ENCODE data around the gene ZMPSTE24. TPM values are rescaled to one million over a fixed set of nuclear protein-coding genes. Genes with fewer than 3 reads are reported as not detected.

Gene ZMPSTE24
- total RNA-seq, 1 donor from 2014 or later: 37.4 TPM

DNA sequence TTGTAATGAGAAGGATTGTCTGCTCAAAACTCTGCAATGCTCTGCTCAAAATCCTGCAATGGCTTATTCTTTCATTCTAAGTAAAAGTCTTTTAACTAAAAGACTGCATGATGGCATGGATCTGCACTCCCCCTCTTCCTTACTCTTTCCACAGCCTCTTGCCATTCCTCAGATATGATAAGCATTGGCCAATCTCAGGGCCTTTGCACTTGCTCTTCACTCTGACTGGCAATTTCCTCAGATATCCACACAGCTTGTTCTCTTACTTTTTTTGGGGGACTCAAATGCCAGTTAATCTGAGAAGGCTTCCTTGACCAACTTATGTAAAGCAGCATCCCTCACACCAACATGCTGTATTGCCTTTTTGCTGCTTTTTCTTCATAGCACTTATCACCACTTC, 2.8 kb upstream of the ZMPSTE24 start:
- no peak for ATAC-seq
- intact Hi-C loops (cut with DNase I): loop anchor here (5.0 to 10.0 kb wide), 2 partner anchors 93 to 210 kb away; partner anchors contain the start of genes CAP1 and RLF
- DNase-seq (ENCODE audit: missing footprints): no peak

DNA sequence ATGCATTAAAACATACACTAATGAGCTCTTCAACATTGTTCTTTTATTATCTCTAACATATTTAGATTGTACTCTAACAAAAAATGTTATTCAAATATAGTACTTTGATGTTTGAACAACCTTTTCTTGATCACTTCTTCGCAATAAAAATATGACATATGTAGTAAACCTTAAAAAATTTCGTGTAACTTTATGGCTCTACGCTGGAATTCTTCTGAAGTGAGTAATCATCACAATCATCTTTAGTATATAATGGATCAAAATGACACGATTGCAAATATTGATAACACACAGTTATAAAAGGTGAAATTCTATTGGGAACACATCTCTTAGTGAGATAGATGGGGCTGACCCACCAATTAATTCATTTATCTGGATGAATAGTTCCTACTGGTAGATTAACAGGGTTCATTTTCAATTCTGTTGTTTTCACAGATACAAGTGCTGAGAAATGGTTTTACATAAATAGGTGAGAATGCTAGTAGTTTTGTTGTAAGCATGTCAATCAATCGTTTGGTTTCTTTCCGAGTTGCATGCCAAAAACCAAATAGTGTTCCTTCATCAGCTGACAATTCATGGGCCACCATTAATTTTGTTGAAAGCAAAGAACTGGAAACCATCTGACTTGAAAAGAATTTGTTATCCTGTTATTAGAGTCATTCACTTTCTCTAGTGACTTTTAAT, 1.5 kb upstream of the ZMPSTE24 start:
- ATAC-seq: no peak
- intact Hi-C loops (cut with DNase I): loop anchor here (5.0 to 10.0 kb wide), 2 partner anchors 94 to 212 kb away; partner anchors contain the start of genes CAP1 and RLF
- no peak for DNase-seq (ENCODE audit: missing footprints)

DNA sequence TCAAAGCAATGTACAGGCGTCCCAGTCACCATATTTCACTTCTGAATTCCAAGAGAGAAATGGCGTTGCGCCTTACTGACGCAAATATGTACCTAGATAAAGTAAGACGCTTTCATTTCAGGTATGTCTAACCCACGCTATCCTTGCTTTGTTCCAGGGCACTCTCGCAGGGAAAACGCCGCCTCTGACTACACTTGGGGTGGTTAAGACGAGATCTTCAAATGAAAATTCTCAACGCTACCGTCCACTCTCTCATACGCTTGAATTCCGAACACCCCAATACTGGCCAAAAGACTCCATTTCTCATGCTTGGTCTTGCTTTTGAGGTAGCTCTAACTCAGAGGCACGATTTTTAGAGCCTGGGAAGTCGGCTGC, 736 bp upstream of the ZMPSTE24 start:
- no peak for DNase-seq (ENCODE audit: missing footprints)
- intact Hi-C loops (cut with DNase I): loop anchor here (5.0 to 10.0 kb wide), 2 partner anchors 95 to 212 kb away; partner anchors contain the start of genes CAP1 and RLF

DNA sequence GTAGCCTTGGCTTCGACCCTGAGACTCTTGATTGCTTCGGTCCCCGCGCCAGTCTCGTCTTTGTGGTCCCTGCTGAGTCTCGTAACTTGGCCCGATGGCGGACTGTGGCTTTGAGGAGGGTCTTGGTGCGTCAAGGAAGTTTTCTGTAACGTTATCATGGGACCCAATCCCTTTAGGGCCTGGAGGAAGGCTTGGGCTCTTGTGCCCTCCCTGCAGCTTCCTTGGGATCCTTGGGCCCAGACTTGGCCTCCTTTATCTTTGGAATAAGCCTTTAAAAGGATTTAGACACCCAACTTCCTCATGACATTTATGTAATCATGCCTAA, 371 bp downstream of the ZMPSTE24 start:
- intact Hi-C loops (cut with DNase I): loop anchor here (5.0 to 10.0 kb wide), 2 partner anchors 96 to 214 kb away; partner anchors contain the start of genes CAP1 and RLF
- DNase-seq (ENCODE audit: missing footprints): no peak
- ATAC-seq: no peak

More for the DNA sequence above, 736 bp upstream of the ZMPSTE24 start:
- peak; percentile 6 for ATAC-seq

DNA sequence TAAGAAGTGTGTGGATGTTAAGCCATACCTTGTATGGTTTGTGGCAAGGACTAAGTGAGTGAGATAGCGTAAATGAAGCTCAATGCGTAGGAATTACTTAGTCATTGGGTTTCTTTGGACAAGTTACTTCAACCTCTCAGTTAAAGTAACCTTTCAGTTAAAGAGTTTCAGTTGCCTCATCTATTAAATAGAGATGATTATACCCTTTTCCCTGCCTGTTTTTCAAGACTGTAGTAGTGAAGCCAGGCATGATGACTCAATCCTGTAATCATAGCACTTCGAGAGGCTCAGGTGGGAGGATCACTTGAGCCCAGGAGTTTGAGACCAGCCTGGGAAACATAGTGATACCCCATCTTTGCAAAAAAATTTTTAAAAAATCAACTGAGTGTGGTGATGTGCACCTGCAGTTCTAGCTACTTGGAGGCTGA, 6.3 kb downstream of the ZMPSTE24 start:
- DNase-seq (ENCODE audit: missing footprints) (no peak), ATAC-seq (no peak)
- intact Hi-C loops (cut with DNase I): no loop called here

DNA sequence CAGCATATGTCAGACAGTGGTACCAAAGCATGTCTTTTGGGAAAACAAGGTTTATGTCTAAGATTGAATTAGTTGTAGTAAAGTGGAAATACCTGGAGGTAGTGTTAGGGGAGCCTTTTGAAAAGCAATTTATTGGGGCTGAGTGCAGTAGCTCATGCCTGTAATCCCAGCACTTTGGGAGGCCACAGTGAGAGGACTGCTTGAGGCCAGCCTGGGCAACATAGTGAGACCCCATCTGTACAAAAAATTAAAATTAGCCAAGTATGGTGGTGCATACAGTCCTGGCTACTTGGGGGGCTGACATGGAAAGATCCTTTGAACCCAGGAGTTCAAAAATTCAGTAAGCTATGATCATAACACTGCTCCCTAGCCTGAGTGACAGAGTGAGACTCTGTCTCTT, 7.3 kb downstream of the ZMPSTE24 start:
- DNase-seq (ENCODE audit: missing footprints) (no peak), ATAC-seq (no peak)
- intact Hi-C loops (cut with DNase I): no loop called here

DNA sequence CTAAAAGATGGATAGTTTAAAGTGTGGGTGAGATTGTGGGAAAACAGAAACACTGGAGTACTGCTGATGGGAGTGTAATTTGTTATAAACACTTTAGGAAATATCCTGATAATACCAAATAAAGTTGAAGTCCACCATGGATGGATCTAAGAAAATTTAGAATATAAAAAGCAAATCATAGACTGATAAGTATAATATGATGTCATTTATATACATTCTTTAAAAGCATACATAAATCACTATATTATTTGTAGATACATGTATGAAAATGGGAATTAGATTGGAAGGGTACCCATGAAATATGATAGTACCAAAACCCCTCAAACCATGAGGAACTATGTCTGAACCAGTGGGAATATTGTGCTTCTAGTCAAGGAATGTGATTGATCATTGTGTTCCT, 7.9 kb downstream of the ZMPSTE24 start:
- ATAC-seq (no peak), DNase-seq (ENCODE audit: missing footprints) (no peak)
- intact Hi-C loops (cut with DNase I): no loop called here

DNA sequence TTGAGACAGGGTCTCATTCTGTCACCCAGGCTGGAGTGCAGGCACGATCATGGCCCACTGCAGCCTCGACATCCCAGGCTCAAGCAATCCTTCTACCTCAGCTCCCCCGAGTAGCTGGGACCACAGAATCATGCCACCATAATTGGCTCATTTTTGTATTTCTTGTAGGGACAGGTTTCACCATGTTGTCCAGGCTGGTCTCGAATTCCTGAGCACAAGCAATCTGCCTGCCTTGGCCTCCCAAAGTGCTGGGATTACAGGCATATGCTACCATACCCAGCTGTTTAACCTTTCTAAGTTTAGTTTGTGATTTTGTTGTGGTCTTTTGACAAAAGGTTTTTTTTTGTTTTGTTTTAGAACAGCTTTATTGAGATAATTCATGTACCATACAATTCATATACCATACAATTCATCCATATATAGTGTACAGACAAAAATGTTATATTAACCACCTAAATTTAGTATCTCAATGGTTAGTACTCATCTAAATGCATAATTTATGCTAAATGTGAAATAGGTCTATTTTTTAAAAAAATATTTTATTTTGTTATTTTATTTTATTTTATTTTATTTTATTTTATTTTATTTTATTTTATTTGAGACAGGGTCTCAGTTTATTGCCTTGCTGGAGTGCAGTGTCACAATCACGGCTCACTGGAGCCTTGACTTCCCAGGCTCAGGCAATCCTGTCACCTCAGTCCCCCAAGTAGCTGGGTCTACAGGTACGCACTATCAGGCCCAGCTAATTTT, 8.9 kb downstream of the ZMPSTE24 start:
- ATAC-seq: no peak
- no peak for DNase-seq (ENCODE audit: missing footprints)
- intact Hi-C loops (cut with DNase I): no loop called here

DNA sequence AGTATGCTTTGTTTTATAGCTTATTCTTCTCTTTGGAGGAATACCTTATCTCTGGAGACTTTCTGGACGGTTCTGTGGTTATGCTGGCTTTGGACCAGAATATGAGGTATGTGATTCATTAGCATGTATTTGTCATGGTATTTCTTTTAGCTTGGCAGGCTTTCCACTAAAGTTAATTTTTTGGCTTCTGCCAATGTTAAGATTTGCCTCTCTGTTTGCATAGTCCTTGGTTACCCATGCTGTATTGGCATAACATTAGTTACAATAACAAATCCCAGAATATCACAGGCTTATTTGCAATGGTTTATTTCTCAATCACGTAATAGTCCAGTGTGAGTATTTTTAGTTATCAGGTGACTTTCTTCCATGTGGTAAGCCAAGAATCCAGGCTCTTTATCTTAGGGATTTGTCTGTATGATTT, 9.7 kb downstream of the ZMPSTE24 start:
- DNase-seq (ENCODE audit: missing footprints): no peak
- intact Hi-C loops (cut with DNase I): no loop called here

DNA sequence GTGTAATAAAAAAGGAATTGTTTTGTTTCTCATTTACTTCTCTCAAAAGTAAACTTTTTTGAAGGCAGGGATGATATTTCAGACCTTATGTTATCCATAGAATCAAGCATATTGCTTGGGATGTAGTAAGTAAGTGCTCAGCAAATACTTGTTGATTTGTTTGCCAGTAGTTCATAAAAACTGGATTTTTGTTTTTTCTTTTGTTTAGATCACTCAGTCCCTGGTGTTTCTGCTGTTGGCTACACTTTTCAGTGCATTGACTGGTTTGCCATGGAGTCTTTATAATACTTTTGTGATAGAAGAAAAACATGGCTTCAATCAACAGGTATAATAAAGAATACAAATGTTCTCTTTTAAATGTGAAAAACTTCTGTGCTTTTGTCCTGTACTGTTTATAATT, 10.2 kb downstream of the ZMPSTE24 start:
- no peak for ATAC-seq
- intact Hi-C loops (cut with DNase I): no loop called here
- DNase-seq (ENCODE audit: missing footprints): no peak

More for the DNA sequence above, 9.7 kb downstream of the ZMPSTE24 start:
- peak; percentile 89 for ATAC-seq

DNA sequence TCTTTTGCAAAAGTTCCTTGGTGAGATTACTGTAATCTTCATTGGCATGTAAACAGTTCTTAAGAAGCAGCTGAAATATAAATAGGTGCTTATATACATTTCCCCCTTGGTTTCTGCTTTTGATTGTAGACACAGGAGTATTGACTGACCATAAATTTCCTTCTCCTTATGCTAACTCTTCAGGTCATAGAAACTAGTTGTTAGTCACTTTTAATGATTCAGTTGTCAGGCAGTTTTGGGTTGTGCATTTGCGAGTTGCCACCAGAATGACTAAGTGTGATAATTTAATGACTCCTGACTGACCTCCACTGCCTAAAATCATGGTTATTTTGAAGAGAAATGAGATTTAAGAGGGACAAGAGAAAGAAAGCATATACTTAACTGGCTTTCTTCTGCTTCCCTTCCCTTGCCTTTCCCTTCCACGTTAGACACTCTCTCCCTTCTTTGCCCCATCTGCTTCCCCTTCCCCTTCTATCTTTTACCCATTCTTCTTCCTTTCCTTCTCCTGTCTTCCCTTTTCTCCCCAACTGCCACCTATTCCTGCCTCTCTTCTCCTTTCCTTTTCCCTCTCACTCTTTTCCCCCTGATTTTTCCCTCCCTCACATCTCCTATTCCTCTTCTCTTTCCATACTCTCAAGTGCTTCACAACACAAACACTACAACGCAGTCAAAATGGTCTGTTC, 12.3 kb downstream of the ZMPSTE24 start:
- intact Hi-C loops (cut with DNase I): no loop called here
- DNase-seq (ENCODE audit: missing footprints) (no peak), ATAC-seq (no peak)

DNA sequence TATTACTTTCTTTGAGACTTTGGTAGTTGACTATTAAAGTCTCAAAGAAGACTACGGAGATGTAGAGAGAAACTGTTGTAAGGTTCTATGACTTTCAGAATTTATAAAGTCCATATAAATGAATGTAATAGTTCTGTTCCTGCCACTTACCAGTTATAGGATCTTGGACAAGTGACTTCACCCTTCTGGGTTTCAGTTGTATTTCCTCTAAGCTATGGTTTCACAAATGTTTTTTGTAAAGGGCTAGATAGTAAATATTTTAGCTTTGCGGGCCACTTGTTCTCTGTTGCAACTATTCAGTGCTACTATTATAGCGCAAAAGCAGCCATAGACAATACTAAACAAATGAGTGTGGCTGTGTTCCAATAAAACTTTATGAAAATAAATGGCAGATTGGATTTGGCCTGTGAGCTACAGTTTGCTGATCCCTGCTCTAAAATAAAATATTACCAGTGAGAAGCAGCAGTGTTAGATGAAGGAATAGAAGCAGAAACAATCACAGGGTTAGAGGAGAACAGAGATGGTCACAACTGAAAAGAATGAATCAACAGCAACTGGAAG, 14.7 kb downstream of the ZMPSTE24 start:
- no peak for ATAC-seq
- DNase-seq (ENCODE audit: missing footprints): no peak
- intact Hi-C loops (cut with DNase I): no loop called here

DNA sequence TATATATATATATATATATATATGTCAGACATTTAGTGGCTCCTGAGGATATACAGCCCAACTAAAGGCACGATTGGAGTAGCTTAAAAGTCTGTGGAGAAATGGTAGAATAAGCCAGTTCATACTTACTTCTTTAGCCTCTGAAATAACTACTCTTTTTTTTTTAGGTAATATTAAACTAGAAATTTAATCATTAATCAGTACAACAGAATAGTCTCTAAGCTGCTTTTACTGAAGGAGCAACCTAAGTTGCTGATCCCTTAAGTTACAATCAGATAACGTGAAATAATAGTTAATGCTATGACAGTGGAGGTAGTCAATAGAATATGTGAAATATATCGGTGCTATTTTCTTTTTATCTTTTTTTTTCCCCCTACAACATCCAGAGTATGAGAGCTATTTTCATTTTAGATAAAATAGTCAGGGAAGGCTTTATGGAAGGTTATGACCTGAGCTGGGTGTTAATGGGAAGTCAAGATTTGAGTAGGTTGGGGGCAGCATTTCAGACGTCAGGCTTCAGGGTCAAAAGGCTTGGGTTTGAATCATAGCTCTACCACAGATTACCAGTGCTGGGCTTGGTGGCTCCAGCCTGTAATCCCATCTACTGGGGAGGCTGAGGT, 15.6 kb downstream of the ZMPSTE24 start:
- DNase-seq (ENCODE audit: missing footprints): no peak
- ATAC-seq: no peak
- intact Hi-C loops (cut with DNase I): no loop called here

DNA sequence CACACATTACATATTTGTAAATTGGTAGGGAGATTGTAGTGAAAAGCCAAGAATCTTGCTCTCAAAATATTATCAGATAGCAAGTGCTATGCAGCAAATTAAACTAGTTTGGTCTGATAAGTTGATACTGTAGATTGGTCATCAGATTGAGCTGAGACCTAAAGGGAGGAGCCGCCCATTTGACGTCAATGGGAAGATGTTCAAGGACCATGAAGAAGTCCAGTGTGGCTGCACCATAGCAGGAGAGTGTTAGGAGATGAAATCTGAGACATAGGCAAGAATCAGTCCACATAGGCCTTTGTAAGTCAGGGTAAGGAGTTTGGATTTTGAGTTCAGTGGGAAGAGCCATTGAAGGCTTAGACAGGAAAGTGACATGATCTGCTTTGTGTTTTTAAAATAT, 16.3 kb downstream of the ZMPSTE24 start:
- DNase-seq (ENCODE audit: missing footprints) (no peak), ATAC-seq (no peak)
- intact Hi-C loops (cut with DNase I): no loop called here

DNA sequence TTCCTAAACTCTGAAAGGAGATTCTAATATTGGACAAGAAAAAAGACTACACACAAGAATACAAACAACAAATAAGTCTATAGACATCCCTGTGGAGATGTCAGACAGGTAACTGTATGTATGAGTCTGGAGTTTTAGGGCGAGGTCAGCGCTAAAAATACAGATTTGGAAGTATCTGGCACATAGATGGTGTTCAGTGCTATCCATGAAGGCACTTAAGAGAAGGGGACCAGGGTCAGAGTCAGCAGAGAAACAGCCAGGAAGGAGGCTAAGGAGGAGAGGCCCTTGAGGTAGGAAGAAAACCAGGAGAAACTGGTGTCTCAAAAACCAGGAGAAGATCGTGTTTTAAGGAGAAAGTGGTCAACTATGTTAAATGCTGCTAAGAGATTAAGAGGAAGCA, 18.1 kb downstream of the ZMPSTE24 start:
- intact Hi-C loops (cut with DNase I): no loop called here
- DNase-seq (ENCODE audit: missing footprints) (no peak), ATAC-seq (no peak)

DNA sequence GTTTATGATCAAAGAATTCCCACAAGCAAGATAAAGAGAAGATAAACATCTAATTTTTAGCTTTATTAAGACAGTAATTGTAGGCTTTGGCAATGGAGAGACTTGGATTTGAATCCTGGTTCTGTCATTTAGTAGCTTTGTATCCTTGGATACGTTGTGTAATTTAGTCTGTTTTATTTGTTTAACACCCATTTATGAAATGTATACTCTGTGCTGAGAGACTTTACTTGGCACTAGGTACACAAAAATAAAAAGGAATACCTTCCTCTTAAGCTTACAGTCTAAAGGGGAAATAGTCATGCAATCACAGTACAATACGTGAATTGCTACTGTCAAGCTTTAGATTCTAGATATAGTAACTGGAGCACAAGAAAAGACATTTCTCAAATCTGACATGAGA, 23.8 kb downstream of the ZMPSTE24 start:
- intact Hi-C loops (cut with DNase I): no loop called here
- no peak for ATAC-seq
- no peak for DNase-seq (ENCODE audit: missing footprints)

DNA sequence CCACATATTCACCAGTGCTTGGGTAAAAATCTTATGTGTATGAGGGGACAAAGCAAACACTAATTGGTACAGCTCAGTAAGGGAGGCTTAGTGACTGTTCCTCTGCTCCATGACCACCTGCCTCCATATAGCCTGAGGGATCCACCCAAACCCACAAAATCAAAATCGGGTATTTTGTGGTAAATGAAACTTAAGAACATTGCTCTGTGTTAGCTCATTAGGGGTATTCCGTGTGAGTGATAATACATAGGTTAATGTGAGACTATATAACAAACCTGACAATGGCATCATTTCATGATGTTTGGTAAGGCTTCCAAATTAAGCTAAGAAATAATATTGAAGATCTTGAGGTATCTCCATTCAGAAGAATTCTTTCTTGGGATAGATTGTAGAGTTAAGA, 33.3 kb downstream of the ZMPSTE24 start:
- intact Hi-C loops (cut with DNase I): no loop called here
- DNase-seq (ENCODE audit: missing footprints): no peak
- no peak for ATAC-seq

DNA sequence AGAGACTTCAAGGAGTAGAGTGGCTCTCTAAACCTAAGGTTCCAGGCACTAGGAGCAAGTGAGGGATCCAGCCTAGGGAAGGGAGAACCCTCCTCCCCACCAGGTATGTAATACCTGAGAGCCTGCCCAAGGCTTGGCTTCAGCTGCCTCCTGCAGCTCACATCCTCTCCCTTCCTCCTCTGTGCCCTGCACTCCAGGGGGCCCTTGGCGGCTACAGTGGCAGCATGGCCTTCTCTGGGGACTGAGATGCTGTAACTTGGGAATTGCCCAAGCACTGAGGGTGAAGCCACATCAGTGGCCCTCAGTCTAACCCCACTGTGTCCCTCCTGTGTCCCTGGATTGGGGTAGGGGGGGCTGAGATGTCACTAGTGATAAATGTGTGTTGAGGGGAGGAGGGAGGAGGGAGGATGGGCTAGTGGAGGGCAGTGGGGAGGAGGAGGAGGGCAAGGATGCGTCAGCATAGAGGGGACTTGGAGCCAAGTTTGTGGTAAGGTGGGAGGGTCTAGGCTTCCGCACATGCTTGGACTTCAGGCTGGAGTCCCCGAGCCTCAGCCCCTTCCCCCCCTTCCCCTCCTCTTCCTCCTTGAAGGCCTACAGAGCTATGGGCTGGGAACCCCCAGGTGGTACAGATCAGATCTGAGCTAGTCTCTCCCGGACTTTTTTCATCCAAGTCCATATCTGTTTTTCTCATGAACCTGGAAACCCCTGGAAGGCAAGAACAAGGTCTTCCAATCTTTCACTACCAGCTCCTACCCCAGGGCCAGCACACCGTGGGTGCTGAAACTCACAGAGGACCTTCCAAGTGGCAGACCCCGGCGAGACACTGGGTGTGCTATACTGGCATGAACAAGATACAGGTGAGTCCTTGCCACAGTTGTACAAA, 41.6 kb downstream of the ZMPSTE24 start:
- no peak for DNase-seq (ENCODE audit: missing footprints)
- no peak for ATAC-seq
- intact Hi-C loops (cut with DNase I): no loop called here
